ENCODE measurements around the gene PDE8B.

DNA sequence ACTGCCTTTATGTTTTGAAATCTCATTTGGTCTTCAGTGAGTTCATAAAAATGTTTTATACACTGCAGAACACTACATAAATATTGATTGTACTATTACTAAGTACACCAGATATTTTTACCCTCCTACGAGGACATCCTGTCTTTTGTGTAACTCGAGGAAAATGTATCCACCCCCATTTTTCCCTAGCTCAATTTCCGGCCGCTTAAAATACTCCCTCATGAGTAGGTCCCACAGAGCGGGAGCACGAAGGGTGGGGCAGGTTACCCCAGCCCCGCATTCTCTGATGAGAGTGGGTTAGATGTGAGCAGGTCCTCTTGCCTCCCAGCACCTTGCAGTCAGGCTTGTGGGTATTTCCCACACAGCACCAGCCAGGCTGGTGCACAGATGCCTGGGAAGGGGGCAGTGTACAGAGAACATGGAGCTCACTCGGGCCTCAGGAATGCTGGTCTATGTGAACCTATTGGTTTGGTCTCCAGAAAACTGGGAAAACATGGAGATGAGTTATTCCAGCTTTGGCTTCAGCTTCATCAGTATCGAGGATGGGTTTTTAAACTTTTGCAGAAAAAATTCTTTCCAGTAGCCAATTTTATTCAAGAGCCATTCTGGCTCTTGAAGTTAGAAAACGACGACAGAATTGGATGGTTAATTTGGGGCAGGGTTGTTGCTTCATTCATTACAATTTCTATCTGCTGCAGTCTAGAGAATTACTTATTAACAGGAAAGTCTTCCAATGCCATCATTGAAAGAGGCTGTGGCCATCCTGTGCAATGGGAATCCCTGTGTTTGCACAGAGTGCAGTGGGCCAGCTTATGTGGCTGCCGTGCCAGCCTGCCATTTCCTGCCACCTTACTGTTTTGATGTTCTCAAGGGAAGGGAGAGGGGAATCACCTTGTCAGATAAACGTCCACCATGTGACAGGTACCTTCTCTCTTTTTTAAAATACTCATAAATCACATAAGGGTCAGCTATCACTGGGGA lies 208.4 kb downstream of the PDE8B start:
- TF ChIP-seq, protein P1, sequence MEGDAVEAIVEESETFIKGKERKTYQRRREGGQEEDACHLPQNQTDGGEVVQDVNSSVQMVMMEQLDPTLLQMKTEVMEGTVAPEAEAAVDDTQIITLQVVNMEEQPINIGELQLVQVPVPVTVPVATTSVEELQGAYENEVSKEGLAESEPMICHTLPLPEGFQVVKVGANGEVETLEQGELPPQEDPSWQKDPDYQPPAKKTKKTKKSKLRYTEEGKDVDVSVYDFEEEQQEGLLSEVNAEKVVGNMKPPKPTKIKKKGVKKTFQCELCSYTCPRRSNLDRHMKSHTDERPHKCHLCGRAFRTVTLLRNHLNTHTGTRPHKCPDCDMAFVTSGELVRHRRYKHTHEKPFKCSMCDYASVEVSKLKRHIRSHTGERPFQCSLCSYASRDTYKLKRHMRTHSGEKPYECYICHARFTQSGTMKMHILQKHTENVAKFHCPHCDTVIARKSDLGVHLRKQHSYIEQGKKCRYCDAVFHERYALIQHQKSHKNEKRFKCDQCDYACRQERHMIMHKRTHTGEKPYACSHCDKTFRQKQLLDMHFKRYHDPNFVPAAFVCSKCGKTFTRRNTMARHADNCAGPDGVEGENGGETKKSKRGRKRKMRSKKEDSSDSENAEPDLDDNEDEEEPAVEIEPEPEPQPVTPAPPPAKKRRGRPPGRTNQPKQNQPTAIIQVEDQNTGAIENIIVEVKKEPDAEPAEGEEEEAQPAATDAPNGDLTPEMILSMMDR (IDR thresholded peaks at IDR 0.05; ENCODE audit: low read length), result no peak
- TF ChIP-seq EZH2 (optimal IDR thresholded peaks at IDR 0.05; ENCODE audit: low read depth, low read length), result no peak

All from MM.1S (cell line).